Hindlimb muscle (tissue), 1 donor: ENCODE results near the gene ICAM3. TPM values are rescaled to one million over a fixed set of nuclear protein-coding genes. Genes with fewer than 3 reads are reported as not detected.
A peak's percentile ranks its signal among the peaks of the same experiment; 100 is the strongest.
"Not testable (repeated sequence)": the region's sequence is repeated elsewhere in the genome, so short reads cannot be mapped to it uniquely, and the experiment has no call there.

Experiments
- DNase-seq: peaks from one replicate; pipeline ENCODE4 v3.0.0-alpha.2; 2013
- polyA plus RNA-seq: library from polyadenylated mRNA; unstranded; fragments of 120-200 nt; gene quantifications from one replicate; pipeline ENCODE4 v1.2.1, GENCODE V29; 2013; ENCODE audit not compliant: insufficient read length

The ICAM3 gene
- polyA plus RNA-seq, 1 donor, result 5.8 TPM

DNA sequence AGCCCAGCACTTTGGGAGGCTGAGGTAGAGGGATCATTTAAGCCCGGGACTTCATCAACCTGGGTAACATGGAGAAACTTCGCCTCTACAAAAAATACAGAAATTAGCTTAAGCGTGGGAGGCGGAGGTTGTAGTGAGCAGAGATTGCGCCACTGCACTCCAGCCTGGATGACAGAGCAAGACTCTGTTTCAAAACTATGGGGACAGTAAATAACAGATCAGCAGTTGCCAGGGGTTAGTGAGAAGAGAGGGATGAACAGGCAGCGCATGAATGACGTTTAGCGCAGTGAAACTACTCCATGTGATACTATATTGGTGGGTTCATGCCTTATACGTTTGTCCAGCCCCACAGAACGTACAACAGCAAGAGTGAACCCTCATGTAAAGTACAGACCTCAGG, 7.1 kb upstream of the ICAM3 start:
- no peak for DNase-seq

DNA sequence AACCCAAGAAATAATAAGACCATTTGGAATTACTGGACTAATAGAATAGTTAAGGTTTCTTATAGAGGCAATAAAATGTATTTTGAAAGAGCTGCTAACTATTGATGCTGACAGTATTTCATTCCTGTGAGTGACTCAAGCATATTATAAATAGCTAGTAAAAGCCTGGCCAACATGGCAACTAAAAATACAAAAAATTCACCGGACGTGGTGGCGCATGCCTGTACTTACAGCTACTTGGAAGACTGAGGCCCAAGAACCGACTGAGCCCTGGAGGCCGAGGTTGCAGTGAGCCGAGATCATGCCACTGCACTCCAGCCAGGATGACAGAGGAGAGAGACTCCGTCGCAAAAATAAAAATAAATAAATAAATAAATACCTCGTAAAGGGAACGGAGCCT, 5.4 kb upstream of the ICAM3 start:
- DNase-seq, result no peak

DNA sequence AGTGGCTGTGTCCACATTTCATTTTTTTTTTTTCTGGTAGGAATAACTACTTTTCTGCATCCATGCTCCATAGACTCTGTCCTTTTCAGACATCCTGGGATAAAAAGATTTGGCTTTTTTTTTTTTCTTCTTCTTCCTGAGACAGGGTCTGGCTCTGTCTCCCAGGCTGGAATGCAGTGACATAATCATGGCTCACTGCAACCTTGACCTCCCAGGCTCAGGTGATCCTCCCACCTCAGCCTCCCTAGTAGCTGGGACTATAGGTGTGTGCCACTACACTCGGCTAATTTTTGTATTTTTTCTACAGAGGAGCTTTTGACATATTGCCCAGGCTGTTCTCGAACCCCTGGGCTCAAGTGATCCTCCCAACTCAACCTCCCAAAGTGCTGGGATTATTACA, 4.1 kb upstream of the ICAM3 start:
- DNase-seq, result no peak

DNA sequence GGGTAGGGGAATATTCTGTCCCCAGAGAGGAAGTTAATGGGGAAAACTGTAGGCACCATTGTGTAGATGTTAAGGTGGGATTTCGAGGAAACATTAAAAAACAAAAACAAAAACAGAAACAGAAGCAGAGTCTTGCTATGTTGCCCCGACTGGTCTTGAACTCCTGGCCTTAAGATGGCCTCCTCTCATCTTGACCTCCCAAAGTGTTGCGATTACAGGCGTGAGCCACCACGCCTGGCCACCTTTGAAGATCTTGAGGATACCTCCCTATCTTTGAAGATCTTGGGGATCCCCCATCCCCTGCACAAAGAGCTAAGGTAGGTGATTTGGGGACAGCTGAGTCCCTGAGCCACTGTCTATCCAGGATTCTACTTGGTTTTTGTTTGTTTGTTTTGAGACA, 553 bp upstream of the ICAM3 start:
- no peak for DNase-seq

DNA sequence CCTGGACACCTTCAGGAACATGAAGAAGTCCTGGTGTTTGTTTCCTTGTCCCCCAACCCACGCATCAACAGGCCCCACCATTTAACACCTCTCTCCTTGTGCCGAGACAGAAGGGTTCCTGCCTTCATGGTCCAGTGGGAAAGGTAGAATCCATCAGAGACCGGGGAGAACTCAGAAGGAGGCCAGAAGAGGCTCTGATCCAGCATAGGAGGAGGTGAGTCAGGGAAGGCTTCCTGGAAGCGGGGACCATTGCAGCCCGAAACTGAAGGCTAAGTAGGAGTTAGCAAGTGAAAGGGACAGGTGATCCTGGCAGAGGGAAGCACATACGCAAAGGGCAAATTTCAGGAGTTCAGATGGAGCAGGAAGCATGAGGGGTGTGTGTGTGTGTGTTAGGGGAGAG, 484 bp downstream of the ICAM3 start:
- DNase-seq, result no peak

DNA sequence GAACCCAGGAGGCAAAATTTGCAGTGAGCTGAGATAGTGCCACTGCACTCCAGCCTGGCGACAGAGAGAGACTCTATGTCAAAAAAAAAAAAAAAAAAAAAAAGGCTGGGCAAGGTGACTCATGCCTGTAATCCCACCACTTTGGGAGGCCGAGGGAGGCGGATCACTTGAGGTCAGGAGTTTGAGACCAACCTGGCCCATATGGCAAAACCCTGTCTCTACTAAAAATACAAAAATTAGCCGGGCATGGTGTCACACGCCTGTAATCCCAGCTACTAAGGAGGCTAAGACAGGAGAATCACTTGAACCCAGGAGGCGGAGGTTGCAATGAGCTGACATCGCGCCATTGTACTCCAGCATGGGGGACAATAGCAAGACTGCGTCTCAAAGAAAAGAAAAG, 2.7 kb downstream of the ICAM3 start:
- DNase-seq, result not testable (repeated sequence)

DNA sequence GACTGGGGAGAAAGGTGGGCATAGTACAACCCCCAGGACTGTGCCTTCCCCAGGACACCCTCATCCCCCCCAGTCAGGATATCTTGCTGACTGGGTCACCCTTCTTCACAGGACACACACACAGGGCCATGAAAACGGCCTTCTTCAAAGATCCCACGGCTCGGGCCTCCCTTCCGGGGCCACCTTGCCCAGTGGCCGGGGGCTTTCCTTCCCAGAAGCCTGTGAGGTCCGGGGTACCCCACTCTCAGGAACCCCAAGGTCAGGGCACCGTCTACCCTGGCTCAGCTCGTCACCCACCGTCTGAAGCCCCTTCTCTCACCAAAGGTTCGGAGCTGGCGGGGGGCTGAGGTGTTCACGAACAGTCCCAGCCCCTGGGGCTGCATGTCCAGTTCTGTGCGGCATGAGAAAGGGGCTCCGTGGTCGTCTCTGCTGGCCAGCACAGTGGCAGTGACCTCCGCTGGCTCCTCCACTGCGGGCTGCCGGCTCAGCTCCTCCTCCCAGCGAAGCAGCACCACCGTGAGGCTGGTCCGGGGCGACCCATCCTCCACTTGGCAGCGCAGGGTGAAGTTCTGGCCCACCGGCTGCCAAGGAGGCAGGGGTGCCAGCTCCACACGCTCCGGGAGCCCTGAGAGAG, 4.0 kb downstream of the ICAM3 start:
- no peak for DNase-seq

DNA sequence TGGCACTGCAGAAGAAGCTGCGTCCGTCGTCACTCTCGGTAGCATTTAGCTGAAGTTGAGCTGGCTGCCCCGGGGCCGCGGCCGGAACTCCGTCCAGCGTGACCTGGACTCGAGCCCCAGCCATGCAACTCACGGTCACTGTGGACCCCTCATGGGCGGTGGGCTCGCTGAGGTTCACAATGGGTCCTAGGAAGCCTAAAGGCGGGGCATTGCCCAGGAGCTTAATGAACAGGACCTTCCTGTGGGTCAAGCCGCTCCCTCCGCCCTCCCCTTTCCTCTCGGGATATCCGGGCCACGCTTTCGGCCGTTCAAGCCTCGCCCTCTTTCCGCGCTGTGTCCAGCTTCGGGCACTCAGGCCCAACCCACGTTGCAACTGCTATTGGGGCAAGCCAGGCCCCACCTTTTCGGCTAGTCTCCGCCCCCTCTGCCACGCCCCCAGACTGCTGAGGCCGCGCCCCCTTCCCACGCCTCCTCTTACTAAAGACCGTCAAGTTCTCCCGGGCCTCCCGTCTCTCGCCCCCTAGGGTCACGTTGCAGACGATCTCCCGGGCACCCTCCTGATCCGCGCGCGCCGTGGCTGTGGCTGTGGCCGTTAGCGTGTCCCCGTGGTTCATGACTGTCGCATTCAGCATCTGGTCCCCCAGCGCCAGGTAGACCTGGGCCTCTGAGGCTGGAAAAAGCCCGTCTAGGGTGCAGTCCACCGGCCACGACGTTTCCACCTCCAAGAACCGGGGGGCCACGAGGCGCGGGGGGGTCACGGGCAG, 4.7 kb downstream of the ICAM3 start:
- DNase-seq, result peak; percentile 87

DNA sequence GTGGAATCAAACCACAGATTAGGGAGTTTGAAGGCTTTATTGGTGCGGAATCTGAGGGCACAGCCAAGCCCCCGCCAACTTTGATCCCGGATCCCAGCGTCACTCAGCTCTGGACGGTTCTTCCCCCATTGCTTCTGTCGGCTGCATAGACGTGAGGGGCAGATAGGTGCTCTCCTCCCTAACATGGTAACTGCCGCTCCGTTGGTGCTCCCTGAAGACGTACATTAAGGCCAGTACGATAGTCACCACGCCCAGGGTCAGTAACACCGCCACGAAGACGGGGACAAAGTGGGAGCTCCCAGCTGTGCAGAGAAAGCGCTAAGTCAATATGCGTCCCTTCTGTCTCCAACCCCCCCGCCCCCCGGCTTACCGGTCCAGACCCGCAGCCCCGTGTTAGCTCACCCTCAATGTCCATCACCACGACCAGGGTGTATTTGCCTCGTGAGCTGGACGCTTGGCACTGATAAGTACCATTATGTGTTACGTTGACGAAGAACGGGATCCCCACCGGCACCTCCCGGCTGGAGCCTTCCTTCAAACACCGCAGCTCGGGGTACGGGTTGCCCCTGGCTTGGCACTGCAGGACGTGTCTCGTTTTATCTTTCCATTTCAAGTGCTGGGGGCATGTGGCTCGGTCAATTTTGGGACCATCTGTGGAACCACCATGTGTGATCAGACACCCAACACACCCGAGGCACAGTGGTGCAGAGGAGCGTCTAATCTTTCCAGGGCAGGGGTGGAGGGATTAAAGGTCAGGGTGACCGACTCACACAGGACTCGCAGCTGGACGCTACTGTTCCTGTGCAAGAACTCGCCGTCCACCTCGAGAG, 5.5 kb downstream of the ICAM3 start:
- DNase-seq, result no peak

DNA sequence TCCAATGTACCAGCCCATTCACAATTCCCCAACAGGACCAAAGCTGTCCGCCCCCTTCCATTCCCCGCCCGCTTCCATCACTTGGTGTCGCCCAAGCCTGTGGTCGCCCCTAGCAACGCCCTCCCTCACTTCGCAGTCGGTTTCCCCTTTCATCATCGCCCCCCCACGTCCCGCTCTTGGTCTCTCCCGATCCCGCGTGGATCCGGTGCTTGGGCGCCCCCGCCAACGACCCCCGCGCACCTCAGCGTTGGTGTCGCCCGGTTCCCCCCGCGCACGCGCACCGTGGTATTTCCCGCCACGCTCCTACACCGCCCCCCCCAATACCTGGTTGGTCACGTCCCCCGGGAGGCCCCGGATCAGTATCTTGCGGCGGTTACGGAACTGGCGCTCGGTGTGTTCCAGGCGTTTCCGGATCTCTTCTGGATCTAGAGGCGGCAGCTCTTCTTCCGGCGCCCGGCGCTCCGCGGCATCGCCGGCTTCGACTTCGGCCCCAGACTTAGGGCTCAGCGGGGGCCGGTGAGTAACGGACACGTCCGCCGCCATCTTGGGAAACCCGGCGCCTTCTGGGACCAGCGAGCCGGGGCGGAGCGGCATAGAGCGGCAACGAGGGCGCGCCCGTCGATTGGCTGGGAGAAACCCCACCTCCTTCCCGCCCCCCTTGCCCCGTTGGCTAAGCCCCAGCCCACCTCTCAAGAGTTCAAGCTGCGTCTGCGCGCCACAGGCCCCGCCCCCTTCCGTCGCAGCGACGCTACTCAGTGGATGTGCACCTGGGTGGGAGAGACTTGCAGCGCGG, 6.3 kb downstream of the ICAM3 start, which contains the start of gene RAVER1:
Gene RAVER1 (minus strand): TSS at position 565 of the 793 bp plus-strand sequence. CDS start 22 bp downstream, at position 543.
- DNase-seq, result peak; percentile 97

DNA sequence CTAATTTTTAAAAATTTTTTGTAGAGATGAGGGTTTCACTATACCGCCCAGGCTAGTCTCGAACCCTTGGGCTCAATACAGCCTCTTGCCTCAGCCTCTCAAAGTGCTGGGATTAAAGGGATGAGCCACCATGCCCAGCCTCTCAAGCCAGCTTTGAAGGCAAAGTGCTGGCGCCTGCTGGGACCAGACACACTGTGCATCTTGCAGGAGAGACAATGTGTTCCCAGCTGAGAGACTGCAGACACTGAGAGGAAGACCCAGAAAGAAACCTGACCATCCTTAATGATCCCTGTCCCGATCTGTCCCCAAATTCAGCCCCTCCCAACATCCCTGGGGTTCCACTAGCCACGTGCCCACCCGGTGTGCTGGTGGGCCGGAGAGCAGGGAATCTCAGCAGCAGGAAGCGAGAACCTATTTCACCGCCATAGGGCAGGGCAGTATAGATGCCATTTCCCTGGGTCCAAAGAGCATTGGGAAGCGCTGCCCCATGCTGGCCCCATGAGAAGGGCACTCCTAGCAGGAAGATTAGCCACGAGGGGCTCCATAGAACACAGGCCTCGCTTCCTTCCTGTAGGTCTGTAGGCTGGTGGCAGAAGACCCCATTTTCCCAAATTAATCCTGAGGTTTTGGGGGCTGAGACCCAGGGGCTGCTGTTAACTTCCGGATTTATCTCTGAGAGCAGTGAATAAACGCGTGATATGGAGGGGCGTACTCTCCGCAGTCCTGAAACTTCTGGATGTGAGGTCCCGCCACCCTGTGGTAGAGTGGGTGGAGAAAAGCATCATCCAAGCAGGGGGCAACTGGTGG, 7.1 kb downstream of the ICAM3 start:
- no peak for DNase-seq

DNA sequence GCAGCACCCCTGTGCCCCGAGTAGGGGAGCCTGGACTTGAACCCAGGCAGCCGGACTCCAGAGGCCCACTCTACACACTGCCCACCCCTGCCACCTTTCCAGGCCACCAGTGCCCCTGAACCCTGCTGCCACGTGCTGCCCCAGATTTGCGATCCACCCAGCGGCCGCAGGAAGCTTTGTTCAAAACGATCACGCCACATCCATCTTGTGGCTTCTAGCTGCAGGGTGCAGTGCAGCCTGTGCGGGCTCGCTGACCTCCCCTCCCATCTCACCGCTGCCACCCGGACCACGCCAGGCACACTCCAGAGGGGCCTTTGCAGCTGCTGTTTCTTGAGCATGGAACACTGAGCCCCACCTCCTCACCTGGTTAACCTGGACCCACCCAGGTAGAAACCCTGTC, 9.9 kb downstream of the ICAM3 start:
- DNase-seq, result no peak

DNA sequence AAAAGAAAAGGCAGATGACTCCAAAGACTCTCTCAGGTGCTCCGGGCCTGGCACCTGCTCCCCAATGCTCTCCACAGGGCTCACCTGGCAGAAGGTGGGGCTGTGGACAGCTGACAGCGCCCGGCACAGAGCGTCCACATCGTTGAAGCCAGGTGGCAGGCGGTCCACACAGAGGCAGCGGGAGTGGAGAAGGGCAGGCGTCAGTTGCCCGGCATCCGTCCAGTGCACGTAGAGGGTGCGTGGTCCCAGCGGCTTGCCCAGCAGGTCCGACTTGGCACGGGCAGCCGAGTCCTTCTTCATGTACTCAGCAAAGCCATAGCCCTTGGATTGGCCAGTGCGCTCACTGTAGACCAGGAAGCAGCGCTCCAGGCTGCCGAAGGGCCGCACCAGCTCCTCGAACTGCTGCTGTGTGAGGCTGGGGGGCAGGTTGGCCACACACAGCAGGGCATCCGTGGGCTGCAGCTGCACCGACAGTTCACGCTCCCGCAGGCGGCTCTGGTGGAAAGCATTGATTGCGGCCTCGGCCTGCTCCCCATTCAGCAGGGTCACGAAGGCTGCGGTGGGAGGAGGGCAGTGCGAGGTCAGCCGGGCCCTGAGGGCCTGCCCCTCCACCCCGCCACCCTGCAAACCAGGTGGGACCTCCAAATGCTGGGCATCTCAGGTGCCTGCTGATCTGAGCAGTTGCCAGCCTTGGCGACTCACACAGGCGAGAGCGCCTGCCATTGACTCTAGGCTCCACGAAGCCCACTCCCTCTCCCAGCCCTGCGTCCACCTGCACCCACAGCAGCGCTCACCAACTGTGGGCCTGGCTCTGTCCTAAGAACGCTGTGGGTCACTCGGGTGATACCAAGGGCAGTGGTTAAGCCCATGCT, 10.6 kb downstream of the ICAM3 start:
- no peak for DNase-seq

DNA sequence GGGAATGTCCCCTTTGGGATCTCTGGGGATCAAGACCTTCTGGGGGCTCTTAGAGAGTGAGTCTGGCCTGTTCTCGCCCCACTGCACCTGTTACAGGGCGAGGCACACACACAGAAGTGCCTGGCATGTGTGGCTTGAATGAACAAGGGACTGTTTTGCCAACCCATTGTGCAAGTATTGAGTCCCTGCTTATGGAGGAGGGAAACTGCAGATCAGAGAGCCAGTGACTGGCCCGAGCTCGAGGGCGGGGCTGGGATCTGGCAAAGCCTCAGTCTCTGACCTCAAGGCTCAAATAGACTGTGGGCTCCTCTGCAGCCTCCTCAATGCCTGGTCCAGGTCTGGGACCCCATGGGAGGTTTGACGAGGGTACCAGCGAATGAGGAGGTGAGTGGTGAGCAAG, 11.6 kb downstream of the ICAM3 start:
- DNase-seq, result no peak

DNA sequence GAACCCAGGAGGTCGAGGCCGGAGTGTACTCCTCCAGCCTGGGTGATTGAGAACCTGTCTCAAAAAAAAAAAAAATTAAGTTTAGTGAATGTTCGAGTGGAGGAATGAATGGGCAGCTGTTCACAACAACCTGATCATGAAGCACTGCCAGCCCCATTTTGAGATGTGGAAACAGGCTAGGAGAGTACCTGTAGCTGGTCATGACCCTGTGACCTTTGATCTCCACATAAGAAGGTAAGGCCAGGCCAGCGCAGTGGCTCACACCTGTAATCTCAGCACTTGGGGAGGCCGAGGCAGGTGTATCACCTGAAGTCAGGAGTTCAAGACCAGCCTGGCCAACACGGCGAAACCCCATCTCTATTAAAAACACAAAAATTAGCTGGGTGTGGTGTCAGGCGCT, 13.7 kb downstream of the ICAM3 start:
- DNase-seq, result no peak

DNA sequence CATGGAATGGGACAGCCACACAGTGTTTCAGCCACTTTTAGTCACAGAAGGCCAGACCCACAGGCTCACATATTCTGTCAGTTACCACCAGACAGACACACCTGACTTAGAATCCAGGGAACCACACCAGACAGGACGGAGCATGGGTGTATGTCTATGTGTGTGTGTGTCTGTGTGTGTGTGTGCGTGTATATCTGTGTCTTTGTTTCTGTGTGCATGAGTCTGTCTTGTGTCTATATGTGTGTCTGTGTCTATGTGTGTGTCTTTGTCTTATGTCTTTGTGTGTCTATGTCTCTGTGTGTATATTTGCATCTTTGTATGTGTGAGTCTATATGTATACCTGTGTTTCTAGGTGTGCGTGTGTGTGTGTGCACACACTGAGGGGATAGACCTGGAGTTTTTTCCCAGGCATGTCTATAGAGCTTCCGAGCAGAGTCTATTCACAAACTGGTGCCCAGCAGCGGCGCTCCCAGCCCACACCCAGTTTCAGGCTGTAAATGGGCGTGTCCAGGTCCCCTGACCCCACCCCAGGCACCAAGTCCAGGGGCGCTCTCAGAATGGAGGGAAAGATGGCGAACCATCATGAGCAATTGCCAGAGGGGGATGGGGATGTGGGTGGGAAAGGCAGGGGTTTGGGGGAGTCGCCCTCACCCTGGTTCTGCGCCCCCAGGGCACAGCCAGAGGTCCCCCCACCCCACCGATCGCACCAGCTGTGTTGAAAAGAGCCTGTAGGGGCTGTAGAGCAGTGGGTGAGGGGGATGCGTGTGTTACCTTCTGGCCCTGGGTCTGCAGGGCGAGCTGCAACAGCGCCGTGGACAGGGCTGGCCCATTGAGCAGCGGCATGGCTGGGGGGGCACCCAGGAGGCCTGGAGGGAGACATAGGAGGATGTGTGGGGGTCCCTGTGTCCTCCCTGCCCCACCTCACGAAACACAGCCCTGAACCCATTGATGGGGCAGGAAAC, 17.3 kb downstream of the ICAM3 start:
- DNase-seq, result no peak

DNA sequence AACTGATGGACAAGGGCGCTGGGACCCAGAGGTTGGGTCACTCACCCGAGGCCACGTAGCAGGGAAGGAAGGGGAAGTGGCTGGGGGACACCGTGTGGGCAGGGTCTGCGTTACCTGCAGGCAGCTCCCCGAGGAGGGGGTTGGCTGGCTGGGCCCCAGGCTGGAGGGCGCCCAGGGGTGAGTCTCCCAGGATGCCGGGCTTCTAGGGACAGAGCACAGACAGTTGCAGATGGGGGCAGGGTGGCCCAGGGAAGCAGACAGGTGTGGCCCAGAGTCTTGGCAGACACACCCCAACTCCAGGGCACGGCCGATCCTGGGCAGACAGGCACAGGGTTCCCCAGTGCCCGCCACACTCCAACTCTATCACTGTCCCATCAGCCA, 18.0 kb downstream of the ICAM3 start:
- DNase-seq, result no peak

DNA sequence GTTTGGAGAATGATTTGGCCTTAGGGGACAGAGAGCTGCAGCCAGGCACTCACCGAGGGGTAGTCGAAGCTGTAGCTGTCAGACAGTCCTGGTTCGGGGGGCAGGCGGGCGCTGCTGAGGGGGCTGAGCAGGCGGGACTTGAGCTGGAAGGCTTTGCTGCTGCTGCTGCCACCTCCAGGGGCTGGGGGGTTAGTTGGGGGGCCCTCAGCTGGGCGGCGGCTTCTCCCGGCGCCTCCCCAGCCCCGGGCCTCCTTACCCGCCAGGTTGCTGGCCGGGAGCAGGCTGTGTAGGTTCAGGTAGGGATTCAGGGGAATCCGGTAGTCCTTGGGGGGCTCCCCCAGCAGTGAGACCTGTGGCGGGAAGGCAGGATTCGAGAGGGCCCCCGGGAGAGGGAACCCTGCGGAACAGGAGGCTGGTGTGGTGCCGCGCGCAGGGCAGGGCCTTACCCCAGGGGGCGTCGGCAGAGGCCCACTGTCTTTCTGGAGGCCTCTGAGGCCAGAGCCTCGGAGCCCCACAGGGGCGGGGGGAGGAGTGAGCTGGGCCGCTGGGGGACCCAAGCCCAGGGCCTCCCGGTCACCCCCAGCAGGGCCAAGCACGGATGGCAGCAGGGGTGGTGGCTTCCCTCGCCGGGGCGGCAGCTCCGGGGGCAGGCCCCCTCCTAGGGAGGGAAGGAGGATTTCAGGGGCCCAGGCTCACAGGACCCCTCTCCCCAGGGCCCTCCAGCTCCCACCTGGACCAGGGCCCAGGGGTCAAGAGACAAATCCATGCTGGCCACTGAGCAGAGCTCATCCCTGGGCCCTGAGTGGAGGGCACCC, 18.6 kb downstream of the ICAM3 start:
- DNase-seq, result no peak
